Peyer's patch (tissue), 4 donors: ENCODE results near the gene MCOLN1. TPM values are rescaled to one million over a fixed set of nuclear protein-coding genes. Genes with fewer than 3 reads are reported as not detected.
A peak's percentile ranks its signal among the peaks of the same experiment; 100 is the strongest.

ENCODE experiments used
- DNase-seq, 3 donors: peaks; one replicate each; pipeline ENCODE4 v3.0.0-alpha.2; 2017 to 2019
- H3K27ac ChIP-seq, 4 donors: fragments of 200-600 bp; sonication (generic); one replicate each; pipeline ENCODE4 v1.5.1; 2016 to 2019
- H3K27me3 ChIP-seq, 2 donors: fragments of 200-600 bp; sonication (generic); one replicate each; pipeline ENCODE4 v1.5.1; 2019
- H3K36me3 ChIP-seq, 3 donors: fragments of 200-600 bp; sonication (generic); one replicate each; pipeline ENCODE4 v1.5.1; 2016 to 2019
- H3K4me1 ChIP-seq, 4 donors: fragments of 200-600 bp; sonication (generic); one replicate each; pipeline ENCODE4 v1.5.1; 2016 to 2019
- H3K4me3 ChIP-seq, 4 donors: fragments of 200-600 bp; sonication (generic); 1 replicate in 3 of 4; 2 replicates in 1 of 4; pipeline ENCODE4 v1.5.1; 2016 to 2019; ENCODE audit warnings: mild to moderate bottlenecking in 1 of 4
- H3K9me3 ChIP-seq, 4 donors: fragments of 200-600 bp; sonication (generic); one replicate each; pipeline ENCODE4 v1.5.1; 2016 to 2019; ENCODE audit warnings: mild to moderate bottlenecking in 1 of 4
- POLR2A ChIP-seq, 2 donors: fragments of 450-650 bp; IDR thresholded peaks; one replicate each; pipeline ENCODE4 v1.5.1; 2017; ENCODE audit warnings: antibody characterized with exemption in 2 of 2, mild to moderate bottlenecking in 2 of 2, moderate library complexity in 2 of 2
- total RNA-seq, 4 donors: library from RNA; depleted of rRNA; stranded (reverse); fragments of >200 nt; gene quantifications; one replicate each; pipeline ENCODE4 v1.1.0, GENCODE V29; 2016
- TF ChIP-seq, protein P1 (sequence below), 6 experiments: fragments of 450-650 bp in 4 of 6; fragments of 200-600 bp in 2 of 6; sonication (generic) in 1 of 6; IDR thresholded peaks; one replicate each; pipeline ENCODE4 v1.5.1; 2017 to 2019; ENCODE audit warnings: antibody characterized with exemption in 6 of 6, mild to moderate bottlenecking in 3 of 6, moderate library complexity in 1 of 6

Gene MCOLN1
- total RNA-seq, 4 donors from 2014 or later: 18.0 to 37.1 (median 21.9) TPM

DNA sequence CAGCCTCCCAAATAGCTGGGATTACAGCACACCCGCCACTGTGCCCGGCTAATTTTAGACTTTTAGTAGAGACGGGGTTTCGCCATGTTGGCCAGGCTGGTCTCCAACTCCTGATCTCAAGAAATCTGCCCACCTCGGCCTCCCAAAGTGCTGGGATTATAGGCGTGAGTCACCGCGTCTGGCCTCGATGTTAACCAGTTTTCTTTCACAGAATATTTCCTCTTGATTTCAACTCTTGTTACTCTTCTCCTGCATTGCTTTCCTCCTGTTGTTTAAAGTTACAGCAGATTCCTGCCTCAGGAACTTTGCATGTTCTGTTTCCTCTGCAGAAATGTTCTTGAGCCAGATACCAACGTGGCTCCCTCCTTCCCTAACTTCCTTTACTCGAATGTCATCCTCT lies 29.9 kb upstream of the MCOLN1 start:
- no peaks in the 10 kb centered on the region for H3K36me3 ChIP-seq
- H3K27me3 ChIP-seq: no peaks in the 10 kb centered on the region
- H3K4me3 ChIP-seq: no peak overlapping the region
- no peak for DNase-seq
- H3K9me3 ChIP-seq: no peaks in the 10 kb centered on the region
- peak overlapping the region in 1 of 4 donors; percentile 8 for H3K27ac ChIP-seq
- no peak for TF ChIP-seq POLR2A (IDR thresholded peaks at IDR 0.05)
- TF ChIP-seq, protein P1, sequence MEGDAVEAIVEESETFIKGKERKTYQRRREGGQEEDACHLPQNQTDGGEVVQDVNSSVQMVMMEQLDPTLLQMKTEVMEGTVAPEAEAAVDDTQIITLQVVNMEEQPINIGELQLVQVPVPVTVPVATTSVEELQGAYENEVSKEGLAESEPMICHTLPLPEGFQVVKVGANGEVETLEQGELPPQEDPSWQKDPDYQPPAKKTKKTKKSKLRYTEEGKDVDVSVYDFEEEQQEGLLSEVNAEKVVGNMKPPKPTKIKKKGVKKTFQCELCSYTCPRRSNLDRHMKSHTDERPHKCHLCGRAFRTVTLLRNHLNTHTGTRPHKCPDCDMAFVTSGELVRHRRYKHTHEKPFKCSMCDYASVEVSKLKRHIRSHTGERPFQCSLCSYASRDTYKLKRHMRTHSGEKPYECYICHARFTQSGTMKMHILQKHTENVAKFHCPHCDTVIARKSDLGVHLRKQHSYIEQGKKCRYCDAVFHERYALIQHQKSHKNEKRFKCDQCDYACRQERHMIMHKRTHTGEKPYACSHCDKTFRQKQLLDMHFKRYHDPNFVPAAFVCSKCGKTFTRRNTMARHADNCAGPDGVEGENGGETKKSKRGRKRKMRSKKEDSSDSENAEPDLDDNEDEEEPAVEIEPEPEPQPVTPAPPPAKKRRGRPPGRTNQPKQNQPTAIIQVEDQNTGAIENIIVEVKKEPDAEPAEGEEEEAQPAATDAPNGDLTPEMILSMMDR (IDR thresholded peaks at IDR 0.05): no peak
- H3K4me1 ChIP-seq: peaks cover 0 to 19% (median 0%) of the 10 kb centered on the region in 4 donors

DNA sequence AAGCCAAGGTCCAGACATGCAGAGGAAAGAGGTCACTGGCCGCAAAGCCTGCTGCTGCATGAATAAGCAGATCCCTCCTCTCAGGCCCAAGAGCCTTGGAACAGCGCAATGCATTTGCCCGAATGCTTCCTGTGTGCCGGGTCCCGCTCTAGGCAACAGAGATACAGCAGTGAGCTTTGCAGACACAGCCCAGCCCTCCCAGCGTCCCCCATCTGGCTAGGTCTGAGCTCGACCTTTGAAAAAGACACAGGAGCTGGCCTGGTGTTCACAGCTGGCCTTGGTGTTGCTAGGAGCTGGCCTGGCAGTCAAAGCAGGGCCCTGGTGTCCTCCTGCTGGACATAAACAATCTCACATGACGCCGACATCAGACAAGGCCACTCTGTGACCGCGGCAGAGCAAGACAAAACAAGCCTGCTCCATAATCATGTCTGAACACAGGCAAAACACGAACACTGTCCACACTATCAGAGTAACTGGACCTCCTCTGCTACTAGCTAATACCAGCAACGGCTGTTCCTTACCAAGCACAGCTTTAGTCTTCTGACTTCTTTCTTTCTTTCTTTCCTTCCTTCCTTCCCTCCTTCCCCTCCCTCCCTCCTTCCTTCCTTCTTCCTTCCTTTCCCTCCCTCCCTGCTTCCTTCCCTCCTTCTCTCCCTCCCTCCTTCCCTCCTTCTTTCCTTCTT lies 27.9 kb upstream of the MCOLN1 start:
- Histone ChIP-seq H3K9me3 (no peaks in the 10 kb centered on the region), H3K4me1 (peaks cover 0 to 11% (median 0%) of the 10 kb centered on the region in 4 donors), H3K36me3 (no peaks in the 10 kb centered on the region), H3K27ac (peak overlapping the region; percentile 20 to 83 (median 64)), H3K4me3 (no peak overlapping the region), H3K27me3 (no peaks in the 10 kb centered on the region)
- no peak for DNase-seq
- TF ChIP-seq, protein P1 (IDR thresholded peaks at IDR 0.05): peak in 3 of 6 experiments; percentile 7 to 28 (median 21)
- no peak for TF ChIP-seq POLR2A (IDR thresholded peaks at IDR 0.05)

DNA sequence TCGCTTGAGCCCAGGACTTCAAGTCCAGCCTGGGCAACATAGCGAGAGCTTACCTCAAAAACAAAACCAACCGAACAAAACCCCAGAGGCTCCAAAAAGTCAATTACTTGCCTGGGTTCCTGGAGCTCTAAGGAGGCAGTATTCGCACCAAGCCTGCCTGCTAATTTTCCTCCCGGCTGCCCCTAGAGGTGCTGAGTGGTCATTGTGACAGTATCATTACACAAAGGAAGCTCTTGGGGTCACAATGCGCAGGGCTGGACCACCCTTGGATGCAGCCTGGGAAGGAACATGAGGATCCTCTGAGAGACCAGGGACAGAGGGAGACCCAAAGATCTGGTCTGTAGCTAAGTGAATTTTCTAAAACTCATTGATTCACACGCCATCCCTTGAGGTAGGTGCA lies 25.1 kb upstream of the MCOLN1 start:
- Histone ChIP-seq H3K27ac (no peak overlapping the region), H3K36me3 (no peaks in the 10 kb centered on the region), H3K27me3 (no peaks in the 10 kb centered on the region), H3K9me3 (no peaks in the 10 kb centered on the region), H3K4me3 (no peak overlapping the region), H3K4me1 (peaks cover 0 to 24% (median 3%) of the 10 kb centered on the region in 4 donors)
- no peak for DNase-seq
- TF ChIP-seq, protein P1 (IDR thresholded peaks at IDR 0.05): peak in 4 of 6 experiments; percentile 7 to 38 (median 34)
- no peak for TF ChIP-seq POLR2A (IDR thresholded peaks at IDR 0.05)

GRCh38 chr19:7500811-7501450 lies 21.5 kb upstream of the MCOLN1 start:
- H3K4me1 ChIP-seq: peaks cover 0 to 24% (median 7%) of the 10 kb centered on the region in 4 donors
- H3K27me3 ChIP-seq: no peaks in the 10 kb centered on the region
- DNase-seq: peak in 2 of 3 donors; percentile 78 to 86
- H3K36me3 ChIP-seq: no peaks in the 10 kb centered on the region
- H3K27ac ChIP-seq: no peak overlapping the region
- TF ChIP-seq POLR2A (IDR thresholded peaks at IDR 0.05): no peak
- TF ChIP-seq, protein P1 (IDR thresholded peaks at IDR 0.05): peak in 4 of 6 experiments; percentile 8 to 47 (median 34)
- H3K9me3 ChIP-seq: no peaks in the 10 kb centered on the region
- peak overlapping the region; percentile 5 to 44 (median 28) for H3K4me3 ChIP-seq

GRCh38 chr19:7502552-7502951 lies 19.9 kb upstream of the MCOLN1 start:
- H3K4me3 ChIP-seq: no peak overlapping the region
- H3K9me3 ChIP-seq: no peaks in the 10 kb centered on the region
- DNase-seq: no peak
- no peaks in the 10 kb centered on the region for H3K27me3 ChIP-seq
- H3K27ac ChIP-seq: no peak overlapping the region
- no peak for TF ChIP-seq POLR2A (IDR thresholded peaks at IDR 0.05)
- TF ChIP-seq, protein P1 (IDR thresholded peaks at IDR 0.05): no peak
- H3K36me3 ChIP-seq: no peaks in the 10 kb centered on the region
- H3K4me1 ChIP-seq: peaks cover 0 to 27% (median 8%) of the 10 kb centered on the region in 4 donors
